ENCODE data around the gene CEP89.

The CEP89 gene

GRCh38 chr19:32828643-32829344, 143.0 kb downstream of the CEP89 start:
- H3K9me3 Mint-ChIP-seq: no peaks in the 10 kb centered on the region
- DNase-seq (no peak), ATAC-seq (peak; percentile 18)
- peak overlapping the region in 1 of 2 donors; percentile 12 for H3K27ac Mint-ChIP-seq
- peaks cover 6% of the 10 kb centered on the region for H3K4me1 Mint-ChIP-seq
- peaks cover 14% of the 10 kb centered on the region for H3K27me3 Mint-ChIP-seq
- H3K4me3 Mint-ChIP-seq: peak overlapping the region in 1 of 2 donors; percentile 57

- Mint-ChIP-seq H3K4me3 (no peak overlapping the region), H3K27ac (no peak overlapping the region), H3K9me3 (no peaks in the 10 kb centered on the region), H3K27me3 (peaks cover 20% of the 10 kb centered on the region), H3K4me1 (peaks cover 6% of the 10 kb centered on the region)
- DNase-seq: no peak
- no peak for ATAC-seq
These were observed 143.6 kb downstream of the CEP89 start for GRCh38 chr19:32828139-32828538.
